Measurements from ENCODE around the gene TMEM163.

TMEM163 gene

DNA sequence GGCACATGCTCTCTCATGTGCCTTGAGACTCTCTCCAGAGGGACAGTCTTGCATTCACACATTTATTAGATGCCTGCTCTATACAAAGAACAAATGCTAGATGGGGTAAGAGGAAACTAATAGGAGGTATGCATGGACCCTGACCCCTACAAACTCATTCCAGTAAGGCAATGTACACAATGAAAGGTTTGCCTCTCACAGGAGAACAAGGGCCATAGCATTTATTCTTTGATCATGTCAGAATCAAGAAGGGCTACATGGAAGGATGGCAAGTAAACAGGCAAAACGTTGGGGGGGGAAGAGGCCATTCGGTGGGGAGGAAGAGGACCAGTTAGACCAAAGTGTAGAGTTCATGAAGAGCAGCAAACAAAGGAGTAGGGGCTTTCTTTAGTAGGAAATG is 130.2 kb downstream of the TMEM163 start:
- 88% methylated on average over 2 of the region's 2 CpGs for WGBS
- Histone ChIP-seq H3K4me3 (ENCODE audit: low read length) (no peak overlapping the region), H3K4me1 (ENCODE audit: insufficient read depth, low read length) (peaks cover 9% of the 10 kb centered on the region), H3K27me3 (ENCODE audit: insufficient read depth, low read length) (no peaks in the 10 kb centered on the region), H3K9ac (ENCODE audit: low read depth, low read length) (no peak overlapping the region), H3K9me3 (ENCODE audit: insufficient read depth, low read depth, low read length) (peaks cover 20% of the 10 kb centered on the region), H3K36me3 (ENCODE audit: insufficient read depth, low read length) (no peaks in the 10 kb centered on the region), H3K27ac (ENCODE audit: low read depth, low read length) (no peak overlapping the region)

- Histone ChIP-seq H3K9ac (ENCODE audit: low read depth, low read length) (no peak overlapping the region), H3K27me3 (ENCODE audit: insufficient read depth, low read length) (no peaks in the 10 kb centered on the region), H3K4me1 (ENCODE audit: insufficient read depth, low read length) (no peaks in the 10 kb centered on the region), H3K4me3 (ENCODE audit: low read length) (no peak overlapping the region), H3K27ac (ENCODE audit: low read depth, low read length) (no peak overlapping the region), H3K9me3 (ENCODE audit: insufficient read depth, low read depth, low read length) (peaks cover 18% of the 10 kb centered on the region), H3K36me3 (ENCODE audit: insufficient read depth, low read length) (no peaks in the 10 kb centered on the region)
- 91% methylated on average over 8 of the region's 8 CpGs for WGBS
These were observed 132.4 kb downstream of the TMEM163 start for GRCh38 chr2:134586326-134586965.

DNA sequence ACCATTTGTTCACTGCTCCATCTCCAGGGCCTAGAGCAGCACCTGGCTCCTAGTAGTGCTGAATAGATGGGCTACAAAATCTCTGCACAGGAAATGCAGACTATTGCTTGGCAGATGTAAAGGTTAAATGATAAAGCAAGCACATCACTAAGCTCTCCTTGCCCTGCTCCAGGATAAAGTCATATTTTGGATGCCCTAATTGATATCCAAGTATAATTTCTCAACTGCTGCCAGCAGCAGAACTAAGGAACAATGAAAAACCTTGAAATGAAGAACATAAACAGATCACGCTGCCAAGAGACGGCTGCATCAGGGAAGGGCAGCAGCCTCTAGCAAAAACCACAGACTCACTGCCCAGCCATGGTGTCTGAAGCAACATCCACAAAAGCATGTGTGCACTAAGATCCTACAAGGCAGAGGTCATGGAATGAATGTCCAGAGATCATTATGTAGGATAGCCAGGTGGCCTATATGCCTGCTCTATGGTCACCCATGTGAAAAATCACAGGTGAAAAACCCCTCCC is 134.7 kb downstream of the TMEM163 start:
- no peaks in the 10 kb centered on the region for H3K36me3 ChIP-seq (ENCODE audit: insufficient read depth, low read length)
- H3K27me3 ChIP-seq (ENCODE audit: insufficient read depth, low read length), result no peaks in the 10 kb centered on the region
- no peak overlapping the region for H3K27ac ChIP-seq (ENCODE audit: low read depth, low read length)
- H3K9me3 ChIP-seq (ENCODE audit: insufficient read depth, low read depth, low read length), result no peaks in the 10 kb centered on the region
- WGBS, result 91% methylated on average over 2 of the region's 2 CpGs
- H3K9ac ChIP-seq (ENCODE audit: low read depth, low read length), result no peak overlapping the region
- peaks cover 3% of the 10 kb centered on the region; the same call in 1 of the 2 replicates for H3K4me1 ChIP-seq (ENCODE audit: insufficient read depth, low read length)
- no peak overlapping the region for H3K4me3 ChIP-seq (ENCODE audit: low read length)

GRCh38 chr2:134583462-134583861 is 135.3 kb downstream of the TMEM163 start:
- no peak overlapping the region for H3K27ac ChIP-seq (ENCODE audit: low read depth, low read length)
- H3K4me3 ChIP-seq (ENCODE audit: low read length), result no peak overlapping the region
- no peaks in the 10 kb centered on the region for H3K36me3 ChIP-seq (ENCODE audit: insufficient read depth, low read length)
- 91% methylated on average over 6 of the region's 6 CpGs for WGBS
- H3K9me3 ChIP-seq (ENCODE audit: insufficient read depth, low read depth, low read length), result no peaks in the 10 kb centered on the region
- peaks cover 3% of the 10 kb centered on the region; the same call in 1 of the 2 replicates for H3K4me1 ChIP-seq (ENCODE audit: insufficient read depth, low read length)
- no peaks in the 10 kb centered on the region for H3K27me3 ChIP-seq (ENCODE audit: insufficient read depth, low read length)
- no peak overlapping the region for H3K9ac ChIP-seq (ENCODE audit: low read depth, low read length)

DNA sequence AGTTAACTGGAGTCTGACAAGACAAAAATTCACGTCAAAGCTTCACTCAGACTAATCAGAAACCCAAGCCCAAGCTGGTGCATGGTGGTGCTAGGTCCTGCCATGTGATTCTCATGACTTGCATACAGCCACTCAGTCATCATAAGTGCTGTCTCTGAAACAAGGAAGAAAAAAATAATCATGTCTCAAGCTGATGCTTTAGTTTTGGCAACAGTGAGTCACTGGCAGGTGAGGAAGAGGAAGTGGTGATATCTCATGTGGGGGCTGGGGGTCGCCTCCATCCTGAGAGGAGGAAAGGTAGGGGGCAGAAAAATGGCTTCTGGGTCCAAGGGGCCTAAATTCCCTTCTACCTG is 136.3 kb downstream of the TMEM163 start:
- 86% methylated on average over 2 of the region's 2 CpGs for whole genome bisulfite sequencing
- H3K36me3 ChIP-seq (ENCODE audit: insufficient read depth, low read length), result no peaks in the 10 kb centered on the region
- H3K9me3 ChIP-seq (ENCODE audit: insufficient read depth, low read depth, low read length), result no peaks in the 10 kb centered on the region
- peaks cover 3% of the 10 kb centered on the region; the same call in 1 of the 2 replicates for H3K4me1 ChIP-seq (ENCODE audit: insufficient read depth, low read length)
- H3K27me3 ChIP-seq (ENCODE audit: insufficient read depth, low read length), result no peaks in the 10 kb centered on the region
- no peak overlapping the region for H3K27ac ChIP-seq (ENCODE audit: low read depth, low read length)
- H3K9ac ChIP-seq (ENCODE audit: low read depth, low read length), result no peak overlapping the region
- no peak overlapping the region for H3K4me3 ChIP-seq (ENCODE audit: low read length)

DNA sequence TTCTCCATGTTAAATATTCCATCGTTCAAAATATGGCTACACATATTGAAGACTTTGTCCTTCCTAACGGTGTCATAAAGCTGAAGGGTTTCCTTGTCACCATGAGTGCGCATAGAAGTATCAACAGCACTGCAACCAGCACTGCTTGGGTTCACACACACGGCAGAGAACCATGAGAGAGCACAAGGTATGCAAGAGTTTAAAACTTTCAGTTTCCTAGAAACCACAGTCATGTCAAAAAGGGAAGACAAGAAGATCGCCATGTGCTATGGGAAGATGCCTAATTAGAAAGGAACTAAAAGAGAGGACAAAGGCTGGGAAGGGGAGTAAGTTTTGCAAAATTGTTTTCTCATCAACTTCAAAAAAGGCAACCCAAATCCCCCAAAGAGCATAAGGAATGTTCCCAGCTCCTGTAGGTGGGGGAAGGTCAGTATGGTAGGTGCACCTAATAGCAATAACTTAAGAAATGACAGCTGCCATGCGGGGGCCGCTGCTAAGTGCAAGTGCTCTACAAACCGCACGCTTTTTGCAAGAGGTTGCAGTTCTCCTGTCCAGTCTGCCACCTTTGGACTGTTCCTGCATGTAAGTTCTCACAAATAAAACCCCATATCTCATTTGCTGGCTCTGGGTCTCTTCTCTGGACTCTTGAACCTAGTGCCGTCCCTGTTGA is 136.8 kb downstream of the TMEM163 start:
- Histone ChIP-seq H3K27ac (ENCODE audit: low read depth, low read length) (no peak overlapping the region), H3K9me3 (ENCODE audit: insufficient read depth, low read depth, low read length) (no peaks in the 10 kb centered on the region), H3K9ac (ENCODE audit: low read depth, low read length) (no peak overlapping the region), H3K4me3 (ENCODE audit: low read length) (no peak overlapping the region), H3K4me1 (ENCODE audit: insufficient read depth, low read length) (peaks cover 3% of the 10 kb centered on the region; the same call in 1 of the 2 replicates), H3K27me3 (ENCODE audit: insufficient read depth, low read length) (no peaks in the 10 kb centered on the region), H3K36me3 (ENCODE audit: insufficient read depth, low read length) (no peaks in the 10 kb centered on the region)
- 93% methylated on average over 10 of the region's 10 CpGs for WGBS

GRCh38 chr2:134578316-134578715 is 140.5 kb downstream of the TMEM163 start:
- H3K9ac ChIP-seq (ENCODE audit: low read depth, low read length), result no peak overlapping the region
- WGBS, result 97% methylated on average over 7 of the region's 7 CpGs
- no peaks in the 10 kb centered on the region for H3K27me3 ChIP-seq (ENCODE audit: insufficient read depth, low read length)
- H3K4me1 ChIP-seq (ENCODE audit: insufficient read depth, low read length), result peaks cover 3% of the 10 kb centered on the region; the same call in 1 of the 2 replicates
- no peaks in the 10 kb centered on the region for H3K36me3 ChIP-seq (ENCODE audit: insufficient read depth, low read length)
- H3K9me3 ChIP-seq (ENCODE audit: insufficient read depth, low read depth, low read length), result no peaks in the 10 kb centered on the region
- no peak overlapping the region for H3K4me3 ChIP-seq (ENCODE audit: low read length)
- no peak overlapping the region for H3K27ac ChIP-seq (ENCODE audit: low read depth, low read length)

GRCh38 chr2:134576478-134576877 is 142.3 kb downstream of the TMEM163 start:
- Histone ChIP-seq H3K27me3 (ENCODE audit: insufficient read depth, low read length) (no peaks in the 10 kb centered on the region), H3K27ac (ENCODE audit: low read depth, low read length) (no peak overlapping the region), H3K36me3 (ENCODE audit: insufficient read depth, low read length) (no peaks in the 10 kb centered on the region), H3K9ac (ENCODE audit: low read depth, low read length) (no peak overlapping the region), H3K9me3 (ENCODE audit: insufficient read depth, low read depth, low read length) (no peaks in the 10 kb centered on the region), H3K4me3 (ENCODE audit: low read length) (no peak overlapping the region), H3K4me1 (ENCODE audit: insufficient read depth, low read length) (peaks cover 3% of the 10 kb centered on the region; the same call in 1 of the 2 replicates)

- Histone ChIP-seq H3K9me3 (ENCODE audit: insufficient read depth, low read depth, low read length) (no peaks in the 10 kb centered on the region), H3K27ac (ENCODE audit: low read depth, low read length) (no peak overlapping the region), H3K27me3 (ENCODE audit: insufficient read depth, low read length) (no peaks in the 10 kb centered on the region), H3K36me3 (ENCODE audit: insufficient read depth, low read length) (no peaks in the 10 kb centered on the region), H3K4me3 (ENCODE audit: low read length) (no peak overlapping the region), H3K4me1 (ENCODE audit: insufficient read depth, low read length) (peaks cover 3% of the 10 kb centered on the region; the same call in 1 of the 2 replicates), H3K9ac (ENCODE audit: low read depth, low read length) (no peak overlapping the region)
- WGBS, result 91% methylated on average over 5 of the region's 5 CpGs
These were observed 142.9 kb downstream of the TMEM163 start for GRCh38 chr2:134575888-134576287.

DNA sequence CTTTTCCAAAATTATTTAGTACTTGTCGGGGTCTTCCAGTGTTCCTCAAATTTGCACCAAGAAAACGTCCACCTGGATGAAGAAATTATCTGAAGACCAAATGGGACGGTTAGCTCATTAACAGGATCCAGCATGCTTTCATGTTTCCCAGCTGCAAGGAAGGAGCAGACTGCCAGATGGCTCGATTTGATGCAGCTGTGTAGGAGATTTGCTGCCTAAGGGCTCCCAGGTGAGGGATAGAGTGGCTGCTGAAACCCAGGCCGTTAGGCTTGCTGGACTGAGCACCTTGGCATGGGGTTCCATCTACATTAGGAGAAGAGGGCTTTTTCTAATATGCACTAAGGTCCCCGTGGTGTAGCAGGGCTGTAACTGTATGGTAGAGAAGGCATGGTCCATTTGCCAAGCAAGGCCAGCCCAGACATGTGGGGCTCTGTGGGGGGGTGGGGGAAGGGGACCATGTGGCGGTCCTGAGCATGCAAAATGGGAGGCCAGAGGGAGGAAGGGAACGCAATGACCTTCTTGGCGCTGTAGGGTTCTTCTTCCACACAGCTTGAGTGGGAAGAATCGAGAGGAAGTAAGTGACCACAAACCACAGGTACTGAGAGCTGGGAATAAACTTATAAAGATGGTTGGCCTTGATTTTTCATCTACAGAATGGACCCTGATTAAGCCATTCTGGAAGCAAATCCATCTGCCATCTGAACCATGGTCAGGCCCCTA is 144.0 kb downstream of the TMEM163 start:
- 94% methylated on average over 10 of the region's 10 CpGs for WGBS
- Histone ChIP-seq H3K9me3 (ENCODE audit: insufficient read depth, low read depth, low read length) (no peaks in the 10 kb centered on the region), H3K4me1 (ENCODE audit: insufficient read depth, low read length) (peaks cover under 1% of the 10 kb centered on the region; the same call in 1 of the 2 replicates), H3K27ac (ENCODE audit: low read depth, low read length) (no peak overlapping the region), H3K36me3 (ENCODE audit: insufficient read depth, low read length) (no peaks in the 10 kb centered on the region), H3K9ac (ENCODE audit: low read depth, low read length) (no peak overlapping the region), H3K27me3 (ENCODE audit: insufficient read depth, low read length) (no peaks in the 10 kb centered on the region), H3K4me3 (ENCODE audit: low read length) (no peak overlapping the region)

GRCh38 chr2:134573724-134574123 is 145.1 kb downstream of the TMEM163 start:
- 92% methylated on average over 1 of the region's 1 CpG for WGBS
- no peaks in the 10 kb centered on the region for H3K9me3 ChIP-seq (ENCODE audit: insufficient read depth, low read depth, low read length)
- H3K27me3 ChIP-seq (ENCODE audit: insufficient read depth, low read length), result no peaks in the 10 kb centered on the region
- no peaks in the 10 kb centered on the region for H3K36me3 ChIP-seq (ENCODE audit: insufficient read depth, low read length)
- no peak overlapping the region for H3K27ac ChIP-seq (ENCODE audit: low read depth, low read length)
- H3K4me3 ChIP-seq (ENCODE audit: low read length), result no peak overlapping the region
- H3K9ac ChIP-seq (ENCODE audit: low read depth, low read length), result no peak overlapping the region
- no peaks in the 10 kb centered on the region for H3K4me1 ChIP-seq (ENCODE audit: insufficient read depth, low read length)

Data from HUES64 (cell line).